ENCODE data around the gene SH2D3C.

The SH2D3C gene

DNA sequence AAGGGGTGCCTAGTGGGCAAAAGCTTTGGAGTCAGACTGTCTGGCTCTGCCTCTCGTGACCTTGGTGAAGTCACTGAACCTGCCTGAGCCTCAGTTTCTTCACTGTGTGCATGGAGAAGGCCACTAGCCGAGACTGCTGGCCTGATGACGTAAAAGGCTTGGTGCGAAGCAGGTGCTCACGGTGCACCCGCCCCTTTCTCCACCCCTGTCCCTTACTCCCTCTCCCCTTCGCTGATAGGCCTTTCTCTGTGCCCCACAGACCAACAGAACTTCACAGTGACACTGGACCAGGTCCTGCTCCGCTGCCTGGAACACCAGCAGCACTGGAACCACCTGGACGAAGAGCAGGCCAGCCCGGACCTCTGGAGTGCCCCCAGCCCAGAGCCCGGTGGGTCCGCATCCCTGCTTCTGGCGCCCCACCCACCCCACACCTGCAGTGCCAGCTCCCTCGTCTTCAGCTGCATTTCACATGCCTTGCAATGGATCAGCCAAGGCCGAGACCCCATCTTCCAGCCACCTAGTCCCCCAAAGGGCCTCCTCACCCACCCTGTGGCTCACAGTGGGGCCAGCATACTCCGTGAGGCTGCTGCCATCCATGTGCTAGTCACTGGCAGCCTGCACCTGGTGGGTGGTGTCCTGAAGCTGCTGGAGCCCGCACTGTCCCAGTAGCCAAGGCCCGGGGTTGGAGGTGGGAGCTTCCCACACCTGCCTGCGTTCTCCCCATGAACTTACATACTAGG lies 34.6 kb upstream of the SH2D3C start:
- TF ChIP-seq GATA2 (IDR thresholded peaks at IDR 0.05; ENCODE audit: low read depth, low read length) (no peak), GATA3 (IDR thresholded peaks at IDR 0.05; ENCODE audit: low read depth, low read length) (no peak)

DNA sequence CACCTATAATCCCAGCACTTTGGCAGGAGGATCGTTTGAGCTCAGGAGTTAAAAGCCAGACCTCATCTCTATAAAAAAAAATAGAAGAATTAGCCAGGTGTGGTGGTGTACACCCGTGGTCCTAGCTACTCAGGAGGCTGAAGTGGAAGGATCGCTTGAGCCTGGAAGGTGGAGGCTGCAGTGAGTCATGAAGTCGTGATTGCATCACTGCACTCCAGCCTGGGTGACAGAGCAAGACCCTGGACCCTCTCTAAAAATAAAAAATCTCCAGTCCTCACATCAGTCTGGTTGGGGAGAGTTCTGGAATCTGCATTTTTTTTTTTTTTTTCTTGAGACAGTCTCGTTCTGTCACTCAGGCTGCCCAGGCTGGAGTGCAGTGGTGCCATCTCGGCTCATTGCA lies 33.5 kb upstream of the SH2D3C start:
- TF ChIP-seq GATA3 (IDR thresholded peaks at IDR 0.05; ENCODE audit: low read depth, low read length) (no peak), GATA2 (IDR thresholded peaks at IDR 0.05; ENCODE audit: low read depth, low read length) (no peak)

- TF ChIP-seq GATA2 (IDR thresholded peaks at IDR 0.05; ENCODE audit: low read depth, low read length) (no peak), GATA3 (IDR thresholded peaks at IDR 0.05; ENCODE audit: low read depth, low read length) (no peak)
Observed at GRCh38 chr9:127810378-127811187, 32.1 kb upstream of the SH2D3C start.

DNA sequence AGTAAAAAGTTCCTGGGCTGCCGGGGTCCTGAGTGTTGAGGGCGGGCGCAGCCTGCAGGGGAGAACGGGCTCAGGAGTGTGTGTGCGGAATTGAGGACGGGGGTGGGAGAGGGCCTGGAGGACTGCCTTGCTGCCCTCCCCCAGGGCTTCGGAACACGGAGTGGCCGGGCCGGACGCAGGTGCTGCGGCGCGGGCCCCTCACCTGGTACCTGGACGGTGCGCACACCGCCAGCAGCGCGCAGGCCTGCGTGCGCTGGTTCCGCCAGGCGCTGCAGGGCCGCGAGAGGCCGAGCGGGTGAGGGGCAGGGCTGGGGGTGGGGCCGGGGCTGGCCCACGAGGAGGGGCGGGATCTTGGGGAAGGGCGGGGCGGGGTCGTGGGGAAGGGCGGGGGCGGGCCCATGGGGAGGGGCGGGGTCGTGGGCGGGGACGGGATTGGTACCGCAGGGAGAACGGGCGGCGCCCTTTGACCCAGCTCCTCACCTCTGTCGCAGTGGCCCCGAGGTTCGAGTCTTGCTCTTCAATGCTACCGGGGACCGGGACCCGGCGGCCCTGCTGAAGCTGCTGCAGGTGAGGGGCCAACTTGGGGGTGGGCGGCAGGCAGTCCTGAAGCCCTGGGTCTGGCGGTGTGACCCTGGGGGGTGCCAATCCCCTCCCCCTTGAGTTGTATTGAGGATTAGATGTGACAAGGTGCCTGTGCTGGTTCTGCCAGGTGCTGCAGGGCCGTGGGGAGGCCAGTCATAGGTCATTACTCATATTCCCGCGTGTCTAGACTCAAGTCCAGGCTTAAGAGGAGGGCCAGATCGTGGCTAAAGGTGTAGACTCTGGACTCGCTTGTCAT lies 31.3 kb upstream of the SH2D3C start:
- TF ChIP-seq GATA2 (IDR thresholded peaks at IDR 0.05; ENCODE audit: low read depth, low read length) (no peak), GATA3 (IDR thresholded peaks at IDR 0.05; ENCODE audit: low read depth, low read length) (no peak)

DNA sequence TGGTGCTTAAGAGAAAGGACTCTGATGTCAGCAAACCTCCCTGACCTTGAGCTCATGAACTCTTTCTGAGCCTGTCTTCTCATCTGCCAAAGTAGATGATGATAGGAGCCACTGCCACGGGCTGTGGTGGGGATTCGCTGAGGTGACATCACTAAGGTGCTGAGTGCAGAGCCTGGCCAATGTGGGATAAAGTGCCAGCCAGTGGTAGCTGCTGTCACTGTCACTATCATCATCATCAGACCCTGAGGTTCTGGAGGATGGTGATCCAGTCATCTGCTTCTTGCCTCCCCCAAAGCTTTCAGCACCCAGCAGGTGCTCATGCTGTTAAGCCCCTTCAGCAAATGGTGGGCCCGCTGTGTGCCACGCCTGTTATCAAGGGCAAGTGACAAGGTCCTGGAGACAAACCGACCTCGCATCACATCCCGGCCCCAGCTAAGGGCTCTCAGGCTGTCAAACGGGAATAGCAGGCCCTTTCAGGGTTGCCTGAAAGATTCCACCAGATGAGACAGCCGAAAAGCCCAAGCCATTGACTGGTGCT lies 30.6 kb upstream of the SH2D3C start:
- no peak for TF ChIP-seq GATA2 (IDR thresholded peaks at IDR 0.05; ENCODE audit: low read depth, low read length)
- no peak for TF ChIP-seq GATA3 (IDR thresholded peaks at IDR 0.05; ENCODE audit: low read depth, low read length)

DNA sequence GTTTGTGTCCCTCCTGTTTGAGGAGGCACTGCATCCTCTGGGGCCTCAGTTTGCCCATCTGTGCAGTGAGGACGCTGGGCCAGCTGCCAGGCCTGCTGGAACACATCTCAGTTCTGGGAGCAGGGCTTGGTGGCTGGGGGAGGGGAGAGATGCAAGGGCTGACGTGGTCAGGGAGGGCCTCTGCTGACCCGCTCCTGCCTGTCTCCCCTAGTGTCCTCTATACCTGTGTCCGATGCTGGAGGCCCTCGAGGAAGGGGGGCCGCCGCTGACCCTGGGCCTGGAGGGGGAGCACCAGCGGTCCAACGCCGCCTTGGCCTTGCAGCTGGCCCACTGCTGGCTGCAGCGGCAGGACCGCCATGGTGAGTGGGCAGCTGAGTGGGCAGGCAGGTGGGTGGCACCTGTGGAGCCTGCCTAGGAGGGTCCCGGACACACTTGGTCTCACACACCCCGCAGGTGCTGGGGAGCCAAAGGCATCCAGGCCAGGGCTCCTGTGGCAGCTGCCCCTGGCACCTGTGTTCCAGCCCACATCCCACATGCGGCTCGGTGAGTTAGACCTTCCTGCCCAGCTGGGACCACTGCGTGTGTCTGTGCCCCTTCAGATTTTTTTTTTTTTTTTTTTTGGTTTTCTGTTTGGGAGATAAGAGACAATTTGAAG lies 30.0 kb upstream of the SH2D3C start:
- no peak for TF ChIP-seq GATA3 (IDR thresholded peaks at IDR 0.05; ENCODE audit: low read depth, low read length)
- no peak for TF ChIP-seq GATA2 (IDR thresholded peaks at IDR 0.05; ENCODE audit: low read depth, low read length)

GRCh38 chr9:127806871-127807270 lies 28.4 kb upstream of the SH2D3C start:
- TF ChIP-seq GATA3 (IDR thresholded peaks at IDR 0.05; ENCODE audit: low read depth, low read length) (no peak), GATA2 (IDR thresholded peaks at IDR 0.05; ENCODE audit: low read depth, low read length) (no peak)

- TF ChIP-seq GATA3 (IDR thresholded peaks at IDR 0.05; ENCODE audit: low read depth, low read length) (no peak), GATA2 (IDR thresholded peaks at IDR 0.05; ENCODE audit: low read depth, low read length) (no peak)
Observed at GRCh38 chr9:127805620-127806019, 27.2 kb upstream of the SH2D3C start.

DNA sequence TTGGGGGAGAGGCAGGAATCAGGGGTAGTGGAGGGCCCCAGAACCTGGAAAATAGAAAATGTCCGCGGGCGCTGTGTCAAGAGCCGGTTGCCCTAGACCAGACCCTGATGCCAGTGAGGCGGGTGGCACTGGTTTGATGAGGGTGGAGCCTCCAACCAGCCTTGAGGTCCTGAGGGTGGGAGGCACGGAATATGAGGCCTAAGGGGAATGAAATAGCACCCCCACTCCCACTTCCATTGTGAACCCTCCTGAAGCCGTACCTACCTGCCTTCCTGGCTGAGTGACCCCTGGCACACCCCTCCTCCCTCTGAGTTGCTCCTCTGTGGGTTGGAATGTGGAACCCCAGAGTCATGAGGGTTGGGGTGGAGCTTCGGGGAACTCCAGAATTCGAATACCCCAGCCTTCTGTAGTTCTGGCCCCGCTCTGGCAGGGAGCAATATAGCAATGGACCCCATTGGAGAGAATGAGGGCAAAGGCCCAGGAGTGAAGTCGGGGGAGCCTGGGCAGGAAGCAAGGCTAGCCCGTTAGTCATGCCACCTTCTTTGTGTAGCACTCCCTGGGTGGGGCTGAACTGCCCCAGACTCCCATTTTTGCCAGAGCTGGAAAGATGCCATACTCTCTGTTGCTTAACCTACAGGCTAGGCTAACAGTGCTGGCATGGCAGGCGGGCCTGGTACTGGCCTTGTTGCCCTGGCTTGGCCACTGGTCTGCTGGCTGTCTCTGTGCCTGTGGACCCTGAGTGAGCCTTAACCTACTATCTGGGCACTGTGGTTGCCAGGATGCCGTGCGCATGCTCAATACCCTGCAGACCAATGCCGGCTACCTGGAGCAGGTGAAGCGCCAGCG lies 25.3 kb upstream of the SH2D3C start:
- TF ChIP-seq GATA2 (IDR thresholded peaks at IDR 0.05; ENCODE audit: low read depth, low read length) = no peak
- no peak for TF ChIP-seq GATA3 (IDR thresholded peaks at IDR 0.05; ENCODE audit: low read depth, low read length)

DNA sequence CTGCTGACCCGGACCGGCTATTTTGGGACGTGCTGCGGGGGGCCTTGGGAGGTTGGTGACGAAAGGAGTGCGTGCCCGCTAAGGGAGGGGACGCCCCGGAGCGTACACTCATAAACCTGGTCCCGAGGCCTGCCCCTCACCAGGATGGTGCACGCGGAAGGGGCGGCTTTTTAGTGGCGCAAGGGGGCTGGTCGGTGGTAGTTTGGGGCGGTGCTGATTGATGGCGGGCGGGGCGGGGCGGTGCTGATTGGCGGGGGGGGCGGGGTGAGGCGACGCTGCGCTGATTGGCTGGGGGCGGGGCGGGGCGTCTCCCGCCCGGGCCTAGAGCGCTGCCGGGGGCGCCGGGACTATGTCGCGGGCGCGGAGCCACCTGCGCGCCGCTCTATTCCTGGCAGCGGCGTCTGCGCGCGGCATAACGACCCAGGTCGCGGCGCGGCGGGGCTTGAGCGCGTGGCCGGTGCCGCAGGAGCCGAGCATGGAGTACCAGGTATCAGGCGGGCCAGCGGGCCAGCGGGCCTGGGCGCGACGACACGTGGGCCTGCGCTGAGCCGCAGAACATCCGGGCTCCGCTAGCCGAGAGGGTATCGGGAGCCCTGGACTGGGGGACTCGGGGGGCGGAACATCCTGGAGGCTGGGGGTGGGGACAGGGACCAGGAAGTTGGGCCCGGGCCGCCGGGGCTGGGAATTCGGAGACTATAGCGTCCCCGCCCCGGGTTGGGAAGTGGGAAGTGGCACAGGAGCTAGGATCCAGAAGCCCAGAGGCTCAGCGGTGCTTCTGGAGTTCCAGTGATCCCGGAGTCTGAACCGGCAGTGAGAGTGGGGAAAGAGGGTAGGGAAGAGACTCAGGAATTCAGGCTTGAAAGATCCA lies 24.3 kb upstream of the SH2D3C start, which contains the start of gene FPGS:
TSS of gene FPGS (plus strand) at position 307 of the 868 bp plus-strand sequence. CDS start at position 350, 43 bp downstream.
- TF ChIP-seq GATA2 (IDR thresholded peaks at IDR 0.05; ENCODE audit: low read depth, low read length) = no peak

DNA sequence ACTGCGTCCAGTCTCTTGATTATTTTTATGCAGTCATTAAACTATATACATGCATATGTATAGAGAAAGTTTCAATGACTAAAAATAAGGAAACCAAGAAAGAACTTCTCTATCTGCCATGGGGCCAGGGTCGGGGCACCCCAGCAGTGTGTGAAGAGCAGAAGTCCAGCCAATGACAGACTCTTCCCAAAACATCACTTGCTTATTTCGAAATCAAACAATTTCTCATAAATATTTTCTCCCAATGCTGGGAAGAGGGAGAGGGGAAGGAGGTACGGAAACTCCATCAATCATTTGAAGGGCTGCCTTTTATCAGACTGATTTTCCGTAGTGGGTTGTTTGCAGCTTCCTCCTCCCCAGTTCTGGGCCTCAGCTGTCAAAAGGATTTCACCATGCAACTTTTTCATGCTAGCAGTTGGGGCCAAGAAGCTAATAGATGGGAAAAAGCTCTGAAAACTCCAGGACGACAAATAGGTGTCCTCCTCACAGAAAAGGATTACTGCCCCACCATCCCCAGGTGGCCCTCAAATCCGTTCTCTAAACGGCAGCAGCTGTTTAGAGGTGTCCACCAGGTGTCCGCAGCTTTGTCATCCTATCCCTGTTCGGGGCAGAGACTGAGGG lies 23.6 kb upstream of the SH2D3C start:
- TF ChIP-seq GATA2 (IDR thresholded peaks at IDR 0.05; ENCODE audit: low read depth, low read length) = no peak

Data from SH-SY5Y (cell line).